ENCODE measurements around the gene PLCH2.

The PLCH2 gene

GRCh38 chr1:2476061-2476999 is at the start of gene PLCH2:
Gene PLCH2 (plus strand): TSS chr1:2476289. CDS start chr1:2476589, 300 bp downstream.
- Histone ChIP-seq H3K9me3 (ENCODE audit: insufficient read depth, low read length) (no peaks in the 10 kb centered on the region), H3K79me2 (ENCODE audit: insufficient read depth, low read length) (no peaks in the 10 kb centered on the region), H3K36me3 (ENCODE audit: low read length) (no peaks in the 10 kb centered on the region), H3F3A (ENCODE audit: insufficient read depth) (no peaks in the 10 kb centered on the region), H3K4me3 (ENCODE audit: insufficient read depth, low read length, poor library complexity, severe bottlenecking) (no peak within 1 kb of the TSS), H3K27ac (ENCODE audit: low read depth, low read length) (no peak within 1 kb of the TSS), H3K27me3 (ENCODE audit: low read length) (no peaks in the 10 kb centered on the region), H4K20me1 (ENCODE audit: low read depth, low read length) (no peaks in the 10 kb centered on the region), H2AFZ (ENCODE audit: low read depth, low read length, severe bottlenecking) (no peak within 1 kb of the TSS), H3K4me2 (ENCODE audit: low read depth, low read length, poor library complexity, severe bottlenecking) (no peak within 1 kb of the TSS), H3K9ac (ENCODE audit: low read length) (no peak within 1 kb of the TSS), H3K9me2 (replicated peaks; ENCODE audit: insufficient read depth, low read length) (no peaks in the 10 kb centered on the region)
- no peak for TF ChIP-seq EZH2phosphoT487 (conservative IDR thresholded peaks at IDR 0.05; ENCODE audit: low read length)

- no peaks in the 10 kb centered on the region for H3K9me2 ChIP-seq (replicated peaks; ENCODE audit: insufficient read depth, low read length)
- no peak overlapping the region for H3K4me3 ChIP-seq (ENCODE audit: insufficient read depth, low read length, poor library complexity, severe bottlenecking)
- no peak overlapping the region for H2AFZ ChIP-seq (ENCODE audit: low read depth, low read length, severe bottlenecking)
- H3K27ac ChIP-seq (ENCODE audit: low read depth, low read length), result no peak overlapping the region
- TF ChIP-seq CTCF (IDR thresholded peaks at IDR 0.05; ENCODE audit: insufficient read depth, low read length, poor library complexity, severe bottlenecking) (no peak), EZH2phosphoT487 (conservative IDR thresholded peaks at IDR 0.05; ENCODE audit: low read length) (no peak)
- no peak overlapping the region for H3K9ac ChIP-seq (ENCODE audit: low read length)
- no peaks in the 10 kb centered on the region for H3K79me2 ChIP-seq (ENCODE audit: insufficient read depth, low read length)
- H3K36me3 ChIP-seq (ENCODE audit: low read length), result no peaks in the 10 kb centered on the region
- H3K27me3 ChIP-seq (ENCODE audit: low read length), result no peaks in the 10 kb centered on the region
- H3K9me3 ChIP-seq (ENCODE audit: insufficient read depth, low read length), result no peaks in the 10 kb centered on the region
- no peak overlapping the region for H3K4me2 ChIP-seq (ENCODE audit: low read depth, low read length, poor library complexity, severe bottlenecking)
- no peaks in the 10 kb centered on the region for H4K20me1 ChIP-seq (ENCODE audit: low read depth, low read length)
- no peaks in the 10 kb centered on the region for H3F3A ChIP-seq (ENCODE audit: insufficient read depth)
Measured at GRCh38 chr1:2426540-2426939, 49.5 kb upstream of the PLCH2 start.

GRCh38 chr1:2427051-2427450 is 49.0 kb upstream of the PLCH2 start:
- H3K27me3 ChIP-seq (ENCODE audit: low read length), result no peaks in the 10 kb centered on the region
- no peak overlapping the region for H3K9ac ChIP-seq (ENCODE audit: low read length)
- no peaks in the 10 kb centered on the region for H3F3A ChIP-seq (ENCODE audit: insufficient read depth)
- H3K36me3 ChIP-seq (ENCODE audit: low read length), result no peaks in the 10 kb centered on the region
- no peak overlapping the region for H2AFZ ChIP-seq (ENCODE audit: low read depth, low read length, severe bottlenecking)
- H4K20me1 ChIP-seq (ENCODE audit: low read depth, low read length), result no peaks in the 10 kb centered on the region
- H3K4me2 ChIP-seq (ENCODE audit: low read depth, low read length, poor library complexity, severe bottlenecking), result no peak overlapping the region
- no peaks in the 10 kb centered on the region for H3K9me2 ChIP-seq (replicated peaks; ENCODE audit: insufficient read depth, low read length)
- no peak overlapping the region for H3K27ac ChIP-seq (ENCODE audit: low read depth, low read length)
- TF ChIP-seq CTCF (IDR thresholded peaks at IDR 0.05; ENCODE audit: insufficient read depth, low read length, poor library complexity, severe bottlenecking) (no peak), EZH2phosphoT487 (conservative IDR thresholded peaks at IDR 0.05; ENCODE audit: low read length) (no peak)
- no peaks in the 10 kb centered on the region for H3K9me3 ChIP-seq (ENCODE audit: insufficient read depth, low read length)
- H3K4me3 ChIP-seq (ENCODE audit: insufficient read depth, low read length, poor library complexity, severe bottlenecking), result no peak overlapping the region
- no peaks in the 10 kb centered on the region for H3K79me2 ChIP-seq (ENCODE audit: insufficient read depth, low read length)

- Histone ChIP-seq H3K4me2 (ENCODE audit: low read depth, low read length, poor library complexity, severe bottlenecking) (no peak overlapping the region), H3K27ac (ENCODE audit: low read depth, low read length) (no peak overlapping the region), H3K79me2 (ENCODE audit: insufficient read depth, low read length) (no peaks in the 10 kb centered on the region), H3K9me3 (ENCODE audit: insufficient read depth, low read length) (no peaks in the 10 kb centered on the region), H3K9me2 (replicated peaks; ENCODE audit: insufficient read depth, low read length) (no peaks in the 10 kb centered on the region), H3K36me3 (ENCODE audit: low read length) (no peaks in the 10 kb centered on the region), H3K9ac (ENCODE audit: low read length) (no peak overlapping the region), H2AFZ (ENCODE audit: low read depth, low read length, severe bottlenecking) (no peak overlapping the region), H3F3A (ENCODE audit: insufficient read depth) (no peaks in the 10 kb centered on the region), H3K4me3 (ENCODE audit: insufficient read depth, low read length, poor library complexity, severe bottlenecking) (no peak overlapping the region), H3K27me3 (ENCODE audit: low read length) (no peaks in the 10 kb centered on the region), H4K20me1 (ENCODE audit: low read depth, low read length) (no peaks in the 10 kb centered on the region)
- no peak for TF ChIP-seq EZH2phosphoT487 (conservative IDR thresholded peaks at IDR 0.05; ENCODE audit: low read length)
- TF ChIP-seq CTCF (IDR thresholded peaks at IDR 0.05; ENCODE audit: insufficient read depth, low read length, poor library complexity, severe bottlenecking), result no peak
Measured at GRCh38 chr1:2427976-2428375, 48.1 kb upstream of the PLCH2 start.
